ENCODE measurements around the gene SAC3D1. TPM values are rescaled to one million over a fixed set of nuclear protein-coding genes. Genes with fewer than 3 reads are reported as not detected.

The SAC3D1 gene
- total RNA-seq, 3 donors from 2014 or later: 8.5 to 13.1 (median 11.8) TPM

DNA sequence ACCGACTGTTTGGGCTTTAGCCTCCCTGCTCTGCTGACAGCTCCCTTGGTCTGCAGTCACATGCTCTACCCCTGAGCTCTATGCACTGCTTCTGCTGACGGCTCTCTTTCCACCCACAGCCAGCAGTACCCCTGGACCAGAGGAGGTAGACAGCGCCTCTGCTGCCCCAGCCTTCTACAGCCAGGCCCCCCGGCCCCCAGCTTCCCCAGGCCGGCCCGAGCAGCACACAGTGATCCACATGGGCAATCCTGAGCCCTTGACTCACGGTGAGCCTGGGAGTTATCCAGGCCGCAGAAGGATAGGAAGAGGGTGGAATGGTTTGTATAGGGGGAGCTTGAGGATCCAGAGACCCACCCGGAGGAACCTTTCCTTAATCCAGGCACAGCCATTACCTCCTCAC is 45.8 kb downstream of the SAC3D1 start:
- Histone ChIP-seq H3K9me3 (no peaks in the 10 kb centered on the region), H3K4me3 (no peak overlapping the region), H3K36me3 (ENCODE audit: low read depth) (peaks cover 11% of the 10 kb centered on the region), H3K4me1 (ENCODE audit: low read depth) (peaks cover 16% of the 10 kb centered on the region)
- no peak for DNase-seq
- TF ChIP-seq, protein P1, sequence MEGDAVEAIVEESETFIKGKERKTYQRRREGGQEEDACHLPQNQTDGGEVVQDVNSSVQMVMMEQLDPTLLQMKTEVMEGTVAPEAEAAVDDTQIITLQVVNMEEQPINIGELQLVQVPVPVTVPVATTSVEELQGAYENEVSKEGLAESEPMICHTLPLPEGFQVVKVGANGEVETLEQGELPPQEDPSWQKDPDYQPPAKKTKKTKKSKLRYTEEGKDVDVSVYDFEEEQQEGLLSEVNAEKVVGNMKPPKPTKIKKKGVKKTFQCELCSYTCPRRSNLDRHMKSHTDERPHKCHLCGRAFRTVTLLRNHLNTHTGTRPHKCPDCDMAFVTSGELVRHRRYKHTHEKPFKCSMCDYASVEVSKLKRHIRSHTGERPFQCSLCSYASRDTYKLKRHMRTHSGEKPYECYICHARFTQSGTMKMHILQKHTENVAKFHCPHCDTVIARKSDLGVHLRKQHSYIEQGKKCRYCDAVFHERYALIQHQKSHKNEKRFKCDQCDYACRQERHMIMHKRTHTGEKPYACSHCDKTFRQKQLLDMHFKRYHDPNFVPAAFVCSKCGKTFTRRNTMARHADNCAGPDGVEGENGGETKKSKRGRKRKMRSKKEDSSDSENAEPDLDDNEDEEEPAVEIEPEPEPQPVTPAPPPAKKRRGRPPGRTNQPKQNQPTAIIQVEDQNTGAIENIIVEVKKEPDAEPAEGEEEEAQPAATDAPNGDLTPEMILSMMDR (IDR thresholded peaks at IDR 0.05): no peak
- intact Hi-C loops (cut with DNase I, micrococcal nuclease): no loop called here
- ATAC-seq: no peak

DNA sequence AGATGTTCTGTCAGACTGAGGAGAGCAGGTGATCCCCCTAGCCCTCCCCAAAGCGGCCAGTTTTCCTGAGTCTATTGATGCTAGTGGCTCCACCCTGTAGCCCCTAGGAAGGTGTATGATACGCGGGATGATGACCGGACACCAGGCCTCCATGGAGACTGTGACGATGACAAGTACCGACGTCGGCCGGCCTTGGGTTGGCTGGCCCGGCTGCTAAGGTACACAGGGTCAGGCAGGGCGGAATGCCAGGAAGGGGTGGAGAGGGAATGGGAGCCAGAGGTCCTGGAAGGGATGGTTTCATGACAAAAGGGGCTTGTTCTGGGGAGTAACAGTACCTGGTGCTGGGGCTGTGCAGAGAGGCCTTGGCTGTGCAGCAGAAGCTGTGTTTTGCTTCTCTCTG is 46.2 kb downstream of the SAC3D1 start:
- ATAC-seq: no peak
- intact Hi-C loops (cut with DNase I, micrococcal nuclease): no loop called here
- DNase-seq: no peak
- H3K9me3 ChIP-seq: no peaks in the 10 kb centered on the region
- TF ChIP-seq, protein P1 (IDR thresholded peaks at IDR 0.05): no peak
- peaks cover 11% of the 10 kb centered on the region for H3K36me3 ChIP-seq (ENCODE audit: low read depth)
- H3K4me1 ChIP-seq (ENCODE audit: low read depth): peaks cover 16% of the 10 kb centered on the region
- H3K4me3 ChIP-seq: no peak overlapping the region

DNA sequence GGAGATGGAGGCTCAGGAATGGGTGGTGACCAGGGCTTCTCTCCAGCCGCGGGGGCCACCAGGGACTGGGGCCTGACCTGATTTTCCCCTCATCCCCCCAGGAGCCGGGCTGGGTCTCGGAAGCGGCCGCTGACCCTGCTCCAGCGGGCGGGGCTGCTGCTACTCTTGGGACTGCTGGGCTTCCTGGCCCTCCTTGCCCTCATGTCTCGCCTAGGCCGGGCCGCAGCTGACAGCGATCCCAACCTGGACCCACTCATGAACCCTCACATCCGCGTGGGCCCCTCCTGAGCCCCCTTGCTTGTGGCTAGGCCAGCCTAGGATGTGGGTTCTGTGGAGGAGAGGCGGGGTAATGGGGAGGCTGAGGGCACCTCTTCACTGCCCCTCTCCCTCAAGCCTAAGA is 46.8 kb downstream of the SAC3D1 start:
- DNase-seq (no peak), ATAC-seq (no peak)
- TF ChIP-seq, protein P1 (IDR thresholded peaks at IDR 0.05): no peak
- H3K36me3 ChIP-seq (ENCODE audit: low read depth): peaks cover 11% of the 10 kb centered on the region
- peaks cover 16% of the 10 kb centered on the region for H3K4me1 ChIP-seq (ENCODE audit: low read depth)
- no peak overlapping the region for H3K4me3 ChIP-seq
- intact Hi-C loops (cut with DNase I, micrococcal nuclease): no loop called here
- no peaks in the 10 kb centered on the region for H3K9me3 ChIP-seq

DNA sequence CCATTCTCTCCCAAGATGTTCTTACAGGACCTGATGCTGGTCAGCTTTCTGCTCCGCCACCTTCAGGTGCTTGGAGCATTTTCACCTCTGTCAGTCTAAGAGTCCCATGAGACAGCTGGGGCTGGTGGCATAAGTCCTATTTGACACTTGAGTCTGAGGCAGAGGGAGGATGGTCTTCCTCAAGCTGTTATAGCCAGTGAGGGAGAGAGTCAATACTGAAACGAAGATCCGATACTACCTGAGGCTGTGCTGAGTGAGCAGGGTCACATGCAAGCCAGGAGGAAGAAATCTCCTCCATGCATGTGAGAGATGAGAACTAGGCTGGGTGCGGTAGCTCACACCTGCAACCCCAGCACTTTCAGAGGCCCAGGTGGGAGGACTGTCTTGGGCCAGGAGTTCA is 48.6 kb downstream of the SAC3D1 start:
- ATAC-seq (no peak), DNase-seq (no peak)
- TF ChIP-seq, protein P1 (IDR thresholded peaks at IDR 0.05): no peak
- H3K4me1 ChIP-seq (ENCODE audit: low read depth): peaks cover 8% of the 10 kb centered on the region
- peaks cover 11% of the 10 kb centered on the region for H3K36me3 ChIP-seq (ENCODE audit: low read depth)
- H3K9me3 ChIP-seq: no peaks in the 10 kb centered on the region
- no peak overlapping the region for H3K4me3 ChIP-seq
- intact Hi-C loops (cut with DNase I, micrococcal nuclease): no loop called here

DNA sequence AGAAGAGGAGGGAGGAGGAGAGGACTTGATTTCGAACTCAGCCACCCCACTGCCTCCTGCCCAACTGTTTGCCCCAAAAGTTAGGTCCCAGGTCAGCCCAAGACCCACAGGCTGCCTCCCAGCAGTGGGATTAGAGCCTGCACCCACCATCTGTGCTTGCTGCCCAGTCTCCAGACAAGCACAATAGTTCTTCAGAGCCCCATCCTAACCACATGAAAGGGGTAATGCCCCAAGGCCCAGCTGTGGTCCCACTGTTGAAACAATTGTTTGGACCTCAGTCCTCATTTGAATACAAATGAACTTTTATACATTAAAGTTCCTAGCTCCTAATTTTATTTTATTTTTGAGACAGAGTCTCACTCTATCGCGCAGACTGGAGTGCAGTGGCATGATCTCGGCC is 49.6 kb downstream of the SAC3D1 start:
- DNase-seq (no peak), ATAC-seq (no peak)
- H3K36me3 ChIP-seq (ENCODE audit: low read depth): peaks cover 11% of the 10 kb centered on the region
- peaks cover 1% of the 10 kb centered on the region for H3K4me1 ChIP-seq (ENCODE audit: low read depth)
- H3K9me3 ChIP-seq: no peaks in the 10 kb centered on the region
- no peak overlapping the region for H3K4me3 ChIP-seq
- intact Hi-C loops (cut with DNase I, micrococcal nuclease): no loop called here
- TF ChIP-seq, protein P1 (IDR thresholded peaks at IDR 0.05): no peak

Small RNAs within 50 kb of the gene (microRNA-seq; reads per million reads assigned to microRNA genes)
- 0.70 reads per million for gene MIR6879

Other genes with a start within 250 kb of the SAC3D1 start
- gene MAP4K2, start 238.0 kb upstream of the SAC3D1 start, total RNA-seq: 10 to 100 TPM in 2 of 3 donors, 1 to 10 TPM in 1; 8.7 to 16.8 (median 14.1) TPM
- gene MEN1, start 230.7 kb upstream of the SAC3D1 start, total RNA-seq: 10 to 100 TPM; 19.3 to 26.4 (median 21.9) TPM
- gene CDC42BPG, start 196.6 kb upstream of the SAC3D1 start, total RNA-seq: 10 to 100 TPM; 24.3 to 73.1 (median 32.3) TPM
- gene EHD1, start 162.6 kb upstream of the SAC3D1 start, total RNA-seq: 10 to 100 TPM; 58.3 to 85.9 (median 81.5) TPM
- 10 to 100 TPM; 35.4 to 39.8 (median 36.6) TPM for gene ATG2A, start 124.0 kb upstream of the SAC3D1 start, total RNA-seq
- gene PPP2R5B, start 116.5 kb upstream of the SAC3D1 start, total RNA-seq: 10 to 100 TPM; 23.0 to 39.7 (median 23.2) TPM
- not detected for gene GPHA2, start 105.3 kb upstream of the SAC3D1 start, total RNA-seq
- gene MAJIN, start 69.1 kb upstream of the SAC3D1 start, total RNA-seq: not detected
- 10 to 100 TPM; 12.7 to 25.3 (median 18.0) TPM for gene BATF2, start 44.2 kb upstream of the SAC3D1 start, total RNA-seq
- 10 to 100 TPM; 70.1 to 90.6 (median 71.4) TPM for gene ARL2, start 27.1 kb upstream of the SAC3D1 start, total RNA-seq
- 10 to 100 TPM; 28.5 to 46.6 (median 42.8) TPM for gene SNX15, start 13.8 kb upstream of the SAC3D1 start, total RNA-seq
- gene NAALADL1, start 17.3 kb downstream of the SAC3D1 start, total RNA-seq: 10 to 100 TPM in 2 of 3 donors, 1 to 10 TPM in 1; 6.9 to 57.7 (median 32.6) TPM
- gene CDCA5, start 42.8 kb downstream of the SAC3D1 start, total RNA-seq: 10 to 100 TPM in 1 of 3 donors, 1 to 10 TPM in 2; 2.9 to 14.6 (median 4.8) TPM
- 10 to 100 TPM; 36.3 to 50.6 (median 42.6) TPM for gene ZFPL1, start 43.0 kb downstream of the SAC3D1 start, total RNA-seq
- gene VPS51, start 55.0 kb downstream of the SAC3D1 start, total RNA-seq: 100 to 1,000 TPM; 149 to 200 (median 156) TPM
- 10 to 100 TPM; 13.1 to 25.7 (median 23.6) TPM for gene TM7SF2, start 70.7 kb downstream of the SAC3D1 start, total RNA-seq
- 1 to 10 TPM; 5.1 to 8.3 (median 6.0) TPM for gene ZNHIT2, start 76.5 kb downstream of the SAC3D1 start, total RNA-seq
- gene FAU, start 80.9 kb downstream of the SAC3D1 start, total RNA-seq: 100 to 1,000 TPM; 680 to 873 (median 705) TPM
- 10 to 100 TPM; 42.6 to 48.5 (median 45.4) TPM for gene MRPL49, start 81.1 kb downstream of the SAC3D1 start, total RNA-seq
- 10 to 100 TPM; 59.7 to 62.2 (median 60.3) TPM for gene SYVN1, start 93.3 kb downstream of the SAC3D1 start, total RNA-seq
- not detected for gene SPDYC, start 129.0 kb downstream of the SAC3D1 start, total RNA-seq
- 100 to 1,000 TPM; 211 to 389 (median 271) TPM for gene CAPN1, start 140.7 kb downstream of the SAC3D1 start, total RNA-seq
- 10 to 100 TPM in 2 of 3 donors, 1 to 10 TPM in 1; 8.9 to 14.4 (median 11.4) TPM for gene POLA2, start 220.8 kb downstream of the SAC3D1 start, total RNA-seq